ENCODE measurements around the gene RIPK1.

- TF ChIP-seq, protein P1, sequence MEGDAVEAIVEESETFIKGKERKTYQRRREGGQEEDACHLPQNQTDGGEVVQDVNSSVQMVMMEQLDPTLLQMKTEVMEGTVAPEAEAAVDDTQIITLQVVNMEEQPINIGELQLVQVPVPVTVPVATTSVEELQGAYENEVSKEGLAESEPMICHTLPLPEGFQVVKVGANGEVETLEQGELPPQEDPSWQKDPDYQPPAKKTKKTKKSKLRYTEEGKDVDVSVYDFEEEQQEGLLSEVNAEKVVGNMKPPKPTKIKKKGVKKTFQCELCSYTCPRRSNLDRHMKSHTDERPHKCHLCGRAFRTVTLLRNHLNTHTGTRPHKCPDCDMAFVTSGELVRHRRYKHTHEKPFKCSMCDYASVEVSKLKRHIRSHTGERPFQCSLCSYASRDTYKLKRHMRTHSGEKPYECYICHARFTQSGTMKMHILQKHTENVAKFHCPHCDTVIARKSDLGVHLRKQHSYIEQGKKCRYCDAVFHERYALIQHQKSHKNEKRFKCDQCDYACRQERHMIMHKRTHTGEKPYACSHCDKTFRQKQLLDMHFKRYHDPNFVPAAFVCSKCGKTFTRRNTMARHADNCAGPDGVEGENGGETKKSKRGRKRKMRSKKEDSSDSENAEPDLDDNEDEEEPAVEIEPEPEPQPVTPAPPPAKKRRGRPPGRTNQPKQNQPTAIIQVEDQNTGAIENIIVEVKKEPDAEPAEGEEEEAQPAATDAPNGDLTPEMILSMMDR (conservative IDR thresholded peaks at IDR 0.05), result no peak
- no peak for TF ChIP-seq EZH2 (IDR thresholded peaks at IDR 0.05; ENCODE audit: low read depth)
These were observed 45.3 kb upstream of the RIPK1 start for GRCh38 chr6:3022765-3023662.

Measured in PC-9 (cell line).